Fibroblast of lung (primary cell): Measurements from ENCODE around the gene IRF2.

Experiments used
- CTCF ChIP-seq, 2 donors: IDR thresholded peaks in 1 of 2; conservative IDR thresholded peaks in 1 of 2; 1 replicate in 1 of 2; 2 replicates in 1 of 2; pipeline ENCODE4 v1.5.1; 2011 to 2012; ENCODE audit warnings: low read length in 2 of 2, control low read depth in 1 of 2, inconsistent platforms in 1 of 2, low read depth in 1 of 2, mild to moderate bottlenecking in 1 of 2
- EZH2 ChIP-seq: IDR thresholded peaks from 2 replicates; pipeline ENCODE4 v1.5.1; 2012; ENCODE audit warnings: low read length, control low read depth, mild to moderate bottlenecking; ENCODE audit errors: missing control alignments

- TF ChIP-seq CTCF (conservative IDR thresholded peaks at IDR 0.05 in 1 of 2, IDR thresholded peaks at IDR 0.05 in 1 of 2; ENCODE audit: low read depth in 1 of 2, low read length in 2 of 2) (no peak), EZH2 (no peak)
Observed at GRCh38 chr4:184363258-184363657, 111.1 kb downstream of the IRF2 start.
